GM12892 (cell line): Measurements from ENCODE around the gene STARD10.
"Not testable (repeated sequence)": the region's sequence is repeated elsewhere in the genome, so short reads cannot be mapped to it uniquely, and the experiment has no call there.

Experiments used
- POLR2A ChIP-seq: IDR thresholded peaks from 2 replicates; pipeline ENCODE4 v1.6.1; 2011; ENCODE audit warnings: low read depth, low read length, control low read depth
- POLR2AphosphoS5 ChIP-seq: IDR thresholded peaks from 2 replicates; pipeline ENCODE4 v1.6.1; 2011; ENCODE audit warnings: low read depth, low read length, control low read depth
- TAF1 ChIP-seq: IDR thresholded peaks from 2 replicates; pipeline ENCODE4 v1.6.1; 2011; ENCODE audit warnings: low read depth, mild to moderate bottlenecking, control low read depth, low read length, borderline replicate concordance

- TF ChIP-seq POLR2AphosphoS5, TAF1, POLR2A: not testable (repeated sequence)
These were observed 33.8 kb upstream of the STARD10 start for GRCh38 chr11:72827656-72828055.
